Frontal cortex (tissue), 4 donors: ENCODE results near the gene VRK1. TPM values are rescaled to one million over a fixed set of nuclear protein-coding genes. Genes with fewer than 3 reads are reported as not detected.

Experiments
- DNase-seq, 2 donors: peaks; one replicate each; pipeline ENCODE4 v3.0.0; 2012; ENCODE audit warnings: low spot score in 2 of 2
- FAIRE-seq: peaks from 2 replicates; lab custom pipeline; 2012; peaks lifted over from hg19 to GRCh38; lab: Jason Lieb, UNC
- total RNA-seq: library from RNA; depleted of rRNA; stranded (reverse); fragments of >200 nt; gene quantifications from one replicate; pipeline ENCODE4 v1.2.3, GENCODE V29; 2014
- donor health status: control.
- donor health status: control.
- donor health status: control.

Gene VRK1
- total RNA-seq, 1 donor from 2014 or later = 85.6 TPM

GRCh38 chr14:96817750-96818666 lies 20.8 kb downstream of the VRK1 start:
- DNase-seq (no peak), FAIRE-seq (no peak)

GRCh38 chr14:96821501-96821900 lies 24.3 kb downstream of the VRK1 start:
- no peak for FAIRE-seq
- no peak for DNase-seq

- DNase-seq (no peak), FAIRE-seq (no peak)
These were observed 26.5 kb downstream of the VRK1 start for GRCh38 chr14:96823652-96824051.

- DNase-seq (no peak), FAIRE-seq (no peak)
These were observed 27.1 kb downstream of the VRK1 start for GRCh38 chr14:96824283-96824682.

- FAIRE-seq = no peak
- DNase-seq = no peak
These were observed 29.6 kb downstream of the VRK1 start for GRCh38 chr14:96826818-96827217.

- FAIRE-seq (no peak), DNase-seq (no peak)
These were observed 30.1 kb downstream of the VRK1 start for GRCh38 chr14:96827290-96827689.

GRCh38 chr14:96829791-96830190 lies 32.6 kb downstream of the VRK1 start:
- FAIRE-seq (no peak), DNase-seq (no peak)

GRCh38 chr14:96830946-96831345 lies 33.8 kb downstream of the VRK1 start:
- FAIRE-seq (no peak), DNase-seq (no peak)

- FAIRE-seq (no peak), DNase-seq (no peak)
These were observed 35.2 kb downstream of the VRK1 start for GRCh38 chr14:96832351-96832750.

GRCh38 chr14:96838449-96838848 lies 41.3 kb downstream of the VRK1 start:
- FAIRE-seq (no peak), DNase-seq (no peak)

- FAIRE-seq (no peak), DNase-seq (no peak)
These were observed 42.1 kb downstream of the VRK1 start for GRCh38 chr14:96839251-96839650.

GRCh38 chr14:96843137-96843536 lies 46.0 kb downstream of the VRK1 start:
- FAIRE-seq (no peak), DNase-seq (no peak)

GRCh38 chr14:96844857-96845570 lies 47.8 kb downstream of the VRK1 start:
- DNase-seq (no peak), FAIRE-seq (peak; percentile 36)

- FAIRE-seq (no peak), DNase-seq (no peak)
These were observed 50.3 kb downstream of the VRK1 start for GRCh38 chr14:96847451-96847850.

- no peak for FAIRE-seq
- no peak for DNase-seq
These were observed 50.8 kb downstream of the VRK1 start for GRCh38 chr14:96848011-96848410.

- DNase-seq = no peak
- FAIRE-seq = no peak
These were observed 52.6 kb downstream of the VRK1 start for GRCh38 chr14:96849733-96850132.

GRCh38 chr14:96851694-96852381 lies 54.7 kb downstream of the VRK1 start:
- FAIRE-seq = no peak

GRCh38 chr14:96852823-96853422 lies 55.7 kb downstream of the VRK1 start:
- DNase-seq (peak in 1 of 2 donors; percentile 5), FAIRE-seq (peak; percentile 39)

More at GRCh38 chr14:96851694-96852381, 54.7 kb downstream of the VRK1 start:
- DNase-seq = no peak

GRCh38 chr14:96858643-96859042 lies 61.5 kb downstream of the VRK1 start:
- DNase-seq = no peak
- FAIRE-seq = no peak
